ENCODE data around the gene TAF1C.

GRCh38 chr16:84207251-84207650 lies 20.4 kb upstream of the TAF1C start:
- TF ChIP-seq, protein P1, sequence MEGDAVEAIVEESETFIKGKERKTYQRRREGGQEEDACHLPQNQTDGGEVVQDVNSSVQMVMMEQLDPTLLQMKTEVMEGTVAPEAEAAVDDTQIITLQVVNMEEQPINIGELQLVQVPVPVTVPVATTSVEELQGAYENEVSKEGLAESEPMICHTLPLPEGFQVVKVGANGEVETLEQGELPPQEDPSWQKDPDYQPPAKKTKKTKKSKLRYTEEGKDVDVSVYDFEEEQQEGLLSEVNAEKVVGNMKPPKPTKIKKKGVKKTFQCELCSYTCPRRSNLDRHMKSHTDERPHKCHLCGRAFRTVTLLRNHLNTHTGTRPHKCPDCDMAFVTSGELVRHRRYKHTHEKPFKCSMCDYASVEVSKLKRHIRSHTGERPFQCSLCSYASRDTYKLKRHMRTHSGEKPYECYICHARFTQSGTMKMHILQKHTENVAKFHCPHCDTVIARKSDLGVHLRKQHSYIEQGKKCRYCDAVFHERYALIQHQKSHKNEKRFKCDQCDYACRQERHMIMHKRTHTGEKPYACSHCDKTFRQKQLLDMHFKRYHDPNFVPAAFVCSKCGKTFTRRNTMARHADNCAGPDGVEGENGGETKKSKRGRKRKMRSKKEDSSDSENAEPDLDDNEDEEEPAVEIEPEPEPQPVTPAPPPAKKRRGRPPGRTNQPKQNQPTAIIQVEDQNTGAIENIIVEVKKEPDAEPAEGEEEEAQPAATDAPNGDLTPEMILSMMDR (conservative IDR thresholded peaks at IDR 0.05) = no peak
- no peak for TF ChIP-seq EZH2 (IDR thresholded peaks at IDR 0.05; ENCODE audit: low read depth)
